Measurements from ENCODE around the gene IPPK. TPM values are rescaled to one million over a fixed set of nuclear protein-coding genes. Genes with fewer than 3 reads are reported as not detected.

The IPPK gene
- total RNA-seq, 2 experiments from 2014 or later = 9.6 to 10.9 TPM

- H3K27me3 Mint-ChIP-seq = no peaks in the 10 kb centered on the region
- ChIA-PET POLR2A (no interaction called here), CTCF (no interaction called here)
- H3K9me3 Mint-ChIP-seq = no peaks in the 10 kb centered on the region
- peaks cover 49% of the 10 kb centered on the region for H3K36me3 Mint-ChIP-seq (ENCODE audit: low read depth)
- H3K4me1 Mint-ChIP-seq = peaks cover 50% of the 10 kb centered on the region
- peak overlapping the region; percentile 93 for H3K27ac Mint-ChIP-seq
- peak overlapping the region; percentile 48 for H3K4me3 Mint-ChIP-seq
- peak; percentile 28 for DNase-seq
Observed at GRCh38 chr9:92711844-92712243, 41.9 kb upstream of the IPPK start.

GRCh38 chr9:92711146-92711545 lies 41.2 kb upstream of the IPPK start:
- peak overlapping the region; percentile 15 for H3K4me3 Mint-ChIP-seq
- CTCF ChIA-PET = no interaction called here

GRCh38 chr9:92710368-92710767 lies 40.4 kb upstream of the IPPK start:
- DNase-seq = no peak

More at GRCh38 chr9:92711146-92711545, 41.2 kb upstream of the IPPK start:
- POLR2A ChIA-PET = no interaction called here
- H3K4me1 Mint-ChIP-seq = peaks cover 54% of the 10 kb centered on the region
- H3K27me3 Mint-ChIP-seq = no peaks in the 10 kb centered on the region
- peaks cover 47% of the 10 kb centered on the region for H3K36me3 Mint-ChIP-seq (ENCODE audit: low read depth)
- no peaks in the 10 kb centered on the region for H3K9me3 Mint-ChIP-seq
- DNase-seq = no peak
- H3K27ac Mint-ChIP-seq = peak overlapping the region; percentile 93

GRCh38 chr9:92709954-92710353 lies 40.0 kb upstream of the IPPK start:
- ChIA-PET CTCF (no interaction called here), POLR2A (no interaction called here)
- no peak for DNase-seq
- Mint-ChIP-seq H3K4me3 (no peak overlapping the region), H3K36me3 (ENCODE audit: low read depth) (peaks cover 50% of the 10 kb centered on the region), H3K27me3 (no peaks in the 10 kb centered on the region), H3K27ac (no peak overlapping the region), H3K9me3 (no peaks in the 10 kb centered on the region), H3K4me1 (peaks cover 57% of the 10 kb centered on the region)

More at GRCh38 chr9:92710368-92710767, 40.4 kb upstream of the IPPK start:
- Mint-ChIP-seq H3K4me1 (peaks cover 57% of the 10 kb centered on the region), H3K27ac (peak overlapping the region; percentile 55), H3K36me3 (ENCODE audit: low read depth) (peaks cover 50% of the 10 kb centered on the region), H3K9me3 (no peaks in the 10 kb centered on the region), H3K27me3 (no peaks in the 10 kb centered on the region), H3K4me3 (no peak overlapping the region)
- POLR2A ChIA-PET = no interaction called here
- CTCF ChIA-PET = no interaction called here

- Mint-ChIP-seq H3K4me1 (peaks cover 57% of the 10 kb centered on the region), H3K9me3 (no peaks in the 10 kb centered on the region), H3K4me3 (no peak overlapping the region), H3K36me3 (ENCODE audit: low read depth) (peaks cover 49% of the 10 kb centered on the region), H3K27me3 (no peaks in the 10 kb centered on the region), H3K27ac (no peak overlapping the region)
- ChIA-PET POLR2A (no interaction called here), CTCF (no interaction called here)
- DNase-seq = no peak
Observed at GRCh38 chr9:92709240-92709639, 39.3 kb upstream of the IPPK start.

GRCh38 chr9:92707530-92707929 lies 37.6 kb upstream of the IPPK start:
- Mint-ChIP-seq H3K9me3 (no peaks in the 10 kb centered on the region), H3K4me1 (peaks cover 44% of the 10 kb centered on the region), H3K27ac (no peak overlapping the region), H3K27me3 (no peaks in the 10 kb centered on the region), H3K36me3 (ENCODE audit: low read depth) (peaks cover 42% of the 10 kb centered on the region), H3K4me3 (no peak overlapping the region)
- DNase-seq = no peak
- POLR2A ChIA-PET = no interaction called here
- CTCF ChIA-PET = interaction anchor here (1.1 kb wide), 1 partner anchor 13 kb away, joined by 3 read pairs; no protein-coding TSS in a partner anchor

GRCh38 chr9:92706218-92706940 lies 36.4 kb upstream of the IPPK start:
- POLR2A ChIA-PET = no interaction called here
- CTCF ChIA-PET = interaction anchor here (0.6 to 1.1 kb wide), 3 partner anchors 11 to 36 kb away, joined by 3 read pairs; partner anchors contain the start of gene IPPK
- Mint-ChIP-seq H3K27ac (peak overlapping the region; percentile 3), H3K4me1 (peaks cover 34% of the 10 kb centered on the region), H3K9me3 (no peaks in the 10 kb centered on the region), H3K36me3 (ENCODE audit: low read depth) (peaks cover 33% of the 10 kb centered on the region), H3K4me3 (no peak overlapping the region), H3K27me3 (no peaks in the 10 kb centered on the region)
- peak; percentile 59 for DNase-seq

GRCh38 chr9:92704528-92704927 lies 34.6 kb upstream of the IPPK start:
- no peak for DNase-seq
- ChIA-PET POLR2A (no interaction called here), CTCF (no interaction called here)
- peaks cover 16% of the 10 kb centered on the region for H3K36me3 Mint-ChIP-seq (ENCODE audit: low read depth)
- H3K4me1 Mint-ChIP-seq = peaks cover 18% of the 10 kb centered on the region
- no peaks in the 10 kb centered on the region for H3K9me3 Mint-ChIP-seq
- H3K4me3 Mint-ChIP-seq = no peak overlapping the region
- peaks cover 2% of the 10 kb centered on the region for H3K27me3 Mint-ChIP-seq
- no peak overlapping the region for H3K27ac Mint-ChIP-seq

- peaks cover 42% of the 10 kb centered on the region for H3K9me3 Mint-ChIP-seq
- POLR2A ChIA-PET = no interaction called here
- H3K4me1 Mint-ChIP-seq = peaks cover 14% of the 10 kb centered on the region
- H3K27ac Mint-ChIP-seq = peak overlapping the region; percentile 61
- DNase-seq = no peak
- H3K4me3 Mint-ChIP-seq = no peak overlapping the region
- CTCF ChIA-PET = no interaction called here
- H3K27me3 Mint-ChIP-seq = peaks cover 46% of the 10 kb centered on the region
- H3K36me3 Mint-ChIP-seq (ENCODE audit: low read depth) = peaks cover 27% of the 10 kb centered on the region
Observed at GRCh38 chr9:92696619-92697018, 26.7 kb upstream of the IPPK start.

GRCh38 chr9:92686954-92687353 lies 17.0 kb upstream of the IPPK start:
- CTCF ChIA-PET = interaction anchor here (1.5 kb wide), 2 partner anchors 21 to 29 kb away, joined by 4 read pairs; no protein-coding TSS in a partner anchor

GRCh38 chr9:92685022-92685421 lies 15.1 kb upstream of the IPPK start:
- Mint-ChIP-seq H3K27ac (no peak overlapping the region), H3K36me3 (ENCODE audit: low read depth) (no peaks in the 10 kb centered on the region), H3K9me3 (no peaks in the 10 kb centered on the region), H3K4me3 (no peak overlapping the region), H3K4me1 (no peaks in the 10 kb centered on the region), H3K27me3 (peaks cover 3% of the 10 kb centered on the region)
- ChIA-PET CTCF (no interaction called here), POLR2A (no interaction called here)
- no peak for DNase-seq

More at GRCh38 chr9:92686954-92687353, 17.0 kb upstream of the IPPK start:
- no peak for DNase-seq
- no peaks in the 10 kb centered on the region for H3K4me1 Mint-ChIP-seq
- H3K9me3 Mint-ChIP-seq = peaks cover 10% of the 10 kb centered on the region
- POLR2A ChIA-PET = no interaction called here
- H3K27me3 Mint-ChIP-seq = peaks cover 13% of the 10 kb centered on the region
- H3K4me3 Mint-ChIP-seq = no peak overlapping the region
- no peak overlapping the region for H3K27ac Mint-ChIP-seq
- no peaks in the 10 kb centered on the region for H3K36me3 Mint-ChIP-seq (ENCODE audit: low read depth)

- Mint-ChIP-seq H3K27ac (no peak overlapping the region), H3K27me3 (no peaks in the 10 kb centered on the region), H3K9me3 (no peaks in the 10 kb centered on the region), H3K4me3 (no peak overlapping the region), H3K4me1 (peaks cover under 1% of the 10 kb centered on the region), H3K36me3 (ENCODE audit: low read depth) (no peaks in the 10 kb centered on the region)
- no peak for DNase-seq
- ChIA-PET POLR2A (no interaction called here), CTCF (no interaction called here)
Observed at GRCh38 chr9:92682269-92682668, 12.3 kb upstream of the IPPK start.

- H3K9me3 Mint-ChIP-seq = no peaks in the 10 kb centered on the region
- DNase-seq = no peak
- ChIA-PET CTCF (interaction anchor here (0.6 to 1.1 kb wide), 2 partner anchors 8 to 232 kb away, joined by 3 read pairs; no protein-coding TSS in a partner anchor), POLR2A (no interaction called here)
- peaks cover 4% of the 10 kb centered on the region for H3K4me1 Mint-ChIP-seq
- H3K27me3 Mint-ChIP-seq = no peaks in the 10 kb centered on the region
- H3K36me3 Mint-ChIP-seq (ENCODE audit: low read depth) = no peaks in the 10 kb centered on the region
- no peak overlapping the region for H3K4me3 Mint-ChIP-seq
- H3K27ac Mint-ChIP-seq = no peak overlapping the region
Observed at GRCh38 chr9:92680166-92681119, 10.5 kb upstream of the IPPK start.

All from activated CD4-positive, alpha-beta T cell treated with anti-CD3 and anti-CD28 coated beads, Interleukin-2, amount 10 ng/mL, durations not matched to agents 7 days and 5 days (primary cell).